GM19455 (cell line): ENCODE measurements around the gene BTBD6.
A peak's percentile ranks its signal among the peaks of the same experiment; 100 is the strongest.

Source experiments
- ATAC-seq: cut with Tn5 transposase; IDR thresholded peaks from one replicate; pipeline ENCODE4 v1.9.1; 2021; ENCODE audit not compliant: unreplicated experiment

BTBD6 gene

GRCh38 chr14:105229099-105229655 is 19.2 kb upstream of the BTBD6 start:
- ATAC-seq, result no peak

- ATAC-seq, result no peak
Observed at GRCh38 chr14:105240811-105241576, 7.3 kb upstream of the BTBD6 start.

- ATAC-seq, result no peak
Observed at GRCh38 chr14:105241641-105242040, 6.7 kb upstream of the BTBD6 start.

GRCh38 chr14:105244334-105244733 is 4.0 kb upstream of the BTBD6 start:
- no peak for ATAC-seq

- ATAC-seq, result no peak
Observed at GRCh38 chr14:105247026-105247425, 1.3 kb upstream of the BTBD6 start.

GRCh38 chr14:105247715-105248367 is 492 bp upstream of the BTBD6 start:
- peak; percentile 28 for ATAC-seq

GRCh38 chr14:105249182-105250007 is 1.1 kb downstream of the BTBD6 start:
- no peak for ATAC-seq

- no peak for ATAC-seq
Observed at GRCh38 chr14:105250008-105250366, 1.7 kb downstream of the BTBD6 start.

GRCh38 chr14:105250986-105251385 is 2.7 kb downstream of the BTBD6 start:
- ATAC-seq, result no peak

GRCh38 chr14:105251920-105252319 is 3.6 kb downstream of the BTBD6 start:
- ATAC-seq, result no peak

GRCh38 chr14:105252552-105253328 is 4.4 kb downstream of the BTBD6 start:
- no peak for ATAC-seq

GRCh38 chr14:105253329-105253682 is 5.0 kb downstream of the BTBD6 start:
- no peak for ATAC-seq

GRCh38 chr14:105255021-105255507 is 6.7 kb downstream of the BTBD6 start:
- no peak for ATAC-seq

- no peak for ATAC-seq
Observed at GRCh38 chr14:105256292-105256960, 8.1 kb downstream of the BTBD6 start.

- ATAC-seq, result no peak
Observed at GRCh38 chr14:105257464-105257863, 9.1 kb downstream of the BTBD6 start.

GRCh38 chr14:105258846-105259245 is 10.5 kb downstream of the BTBD6 start:
- no peak for ATAC-seq

GRCh38 chr14:105260959-105261358 is 12.6 kb downstream of the BTBD6 start:
- ATAC-seq, result no peak

- ATAC-seq, result no peak
Observed at GRCh38 chr14:105261781-105262180, 13.4 kb downstream of the BTBD6 start.

GRCh38 chr14:105267820-105268548 is 19.7 kb downstream of the BTBD6 start:
- ATAC-seq, result no peak
